ENCODE measurements around the gene TMEM19. TPM values are rescaled to one million over a fixed set of nuclear protein-coding genes. Genes with fewer than 3 reads are reported as not detected.
"Not testable (repeated sequence)": the region's sequence is repeated elsewhere in the genome, so short reads cannot be mapped to it uniquely, and the experiment has no call there.

The TMEM19 gene
- total RNA-seq, 4 donors from 2014 or later, result 10.6 to 35.9 (median 20.1) TPM

GRCh38 chr12:71688961-71689570 is 3.2 kb downstream of the TMEM19 start:
- intact Hi-C loops (cut with DNase I; ENCODE audit: low total_unique reads), result no loop called here
- Histone ChIP-seq H3K4me3 (no peak overlapping the region), H3K9me3 (no peaks in the 10 kb centered on the region), H3K27ac (no peak overlapping the region), H3K36me3 (no peaks in the 10 kb centered on the region), H3K4me1 (peaks cover 0 to 2% of the 10 kb centered on the region in 2 donors), H3K27me3 (no peaks in the 10 kb centered on the region)
- TF ChIP-seq POLR2A (IDR thresholded peaks at IDR 0.05), result no peak
- no peak for TF ChIP-seq CTCF (IDR thresholded peaks at IDR 0.05)
- no peak for DNase-seq

- intact Hi-C loops (cut with DNase I; ENCODE audit: low total_unique reads), result no loop called here
- DNase-seq, result no peak
- Histone ChIP-seq H3K4me1 (no peaks in the 10 kb centered on the region), H3K36me3 (no peaks in the 10 kb centered on the region), H3K9me3 (no peaks in the 10 kb centered on the region), H3K27ac (no peak overlapping the region), H3K27me3 (no peaks in the 10 kb centered on the region), H3K4me3 (no peak overlapping the region)
- TF ChIP-seq POLR2A (IDR thresholded peaks at IDR 0.05), result no peak
Observed at GRCh38 chr12:71691504-71692129, 5.7 kb downstream of the TMEM19 start.

- no peak overlapping the region for H3K27ac ChIP-seq
- TF ChIP-seq POLR2A (IDR thresholded peaks at IDR 0.05), result no peak
- TF ChIP-seq CTCF (IDR thresholded peaks at IDR 0.05), result no peak
- no peak for DNase-seq
- H3K27me3 ChIP-seq, result no peaks in the 10 kb centered on the region
- no peaks in the 10 kb centered on the region for H3K9me3 ChIP-seq
- no peaks in the 10 kb centered on the region for H3K4me1 ChIP-seq
- no peaks in the 10 kb centered on the region for H3K36me3 ChIP-seq
- intact Hi-C loops (cut with DNase I; ENCODE audit: low total_unique reads), result no loop called here
- H3K4me3 ChIP-seq, result no peak overlapping the region
Observed at GRCh38 chr12:71693126-71693525, 7.2 kb downstream of the TMEM19 start.

- H3K27ac ChIP-seq; intact Hi-C loops (cut with DNase I; ENCODE audit: low total_unique reads); H3K4me3 ChIP-seq; H3K4me1 ChIP-seq; H3K27me3 ChIP-seq; DNase-seq; H3K36me3 ChIP-seq; H3K9me3 ChIP-seq: not testable (repeated sequence)
Observed at GRCh38 chr12:71693651-71694050, 7.8 kb downstream of the TMEM19 start.

- DNase-seq, result no peak
- no peak for TF ChIP-seq CTCF (IDR thresholded peaks at IDR 0.05)
- no peak for TF ChIP-seq POLR2A (IDR thresholded peaks at IDR 0.05)
- intact Hi-C loops (cut with DNase I; ENCODE audit: low total_unique reads), result no loop called here
- no peaks in the 10 kb centered on the region for H3K4me1 ChIP-seq
- no peaks in the 10 kb centered on the region for H3K36me3 ChIP-seq
- no peak overlapping the region for H3K27ac ChIP-seq
- no peak overlapping the region for H3K4me3 ChIP-seq
- H3K9me3 ChIP-seq, result no peaks in the 10 kb centered on the region
- no peaks in the 10 kb centered on the region for H3K27me3 ChIP-seq
Observed at GRCh38 chr12:71694099-71694820, 8.4 kb downstream of the TMEM19 start.

- no peak for DNase-seq
- no peaks in the 10 kb centered on the region for H3K27me3 ChIP-seq
- no peaks in the 10 kb centered on the region for H3K36me3 ChIP-seq
- no peak overlapping the region for H3K4me3 ChIP-seq
- no peaks in the 10 kb centered on the region for H3K9me3 ChIP-seq
- no peak for TF ChIP-seq POLR2A (IDR thresholded peaks at IDR 0.05)
- TF ChIP-seq CTCF (IDR thresholded peaks at IDR 0.05), result no peak
- no peaks in the 10 kb centered on the region for H3K4me1 ChIP-seq
- intact Hi-C loops (cut with DNase I; ENCODE audit: low total_unique reads), result no loop called here
- no peak overlapping the region for H3K27ac ChIP-seq
Observed at GRCh38 chr12:71695782-71696181, 9.9 kb downstream of the TMEM19 start.

- intact Hi-C loops (cut with DNase I; ENCODE audit: low total_unique reads); H3K27ac ChIP-seq; H3K36me3 ChIP-seq; H3K27me3 ChIP-seq; H3K4me3 ChIP-seq; DNase-seq; H3K9me3 ChIP-seq; H3K4me1 ChIP-seq: not testable (repeated sequence)
Observed at GRCh38 chr12:71702181-71702580, 16.3 kb downstream of the TMEM19 start.
